ENCODE data around the gene ULBP1.

- TF ChIP-seq POLR2A (IDR thresholded peaks at IDR 0.05) (no peak), CTCF (IDR thresholded peaks at IDR 0.05 in 4 of 5, conservative IDR thresholded peaks at IDR 0.05 in 1 of 5) (no peak)
Observed at GRCh38 chr6:149985481-149985937, 21.8 kb downstream of the ULBP1 start.

Measured in gastrocnemius medialis (tissue), 4 donors.